HepG2 (cell line): ENCODE data around the gene CIAO3. TPM values are rescaled to one million over a fixed set of nuclear protein-coding genes. Genes with fewer than 3 reads are reported as not detected.
A peak's percentile ranks its signal among the peaks of the same experiment; 100 is the strongest.

Source experiments
- CBX2 ChIP-seq, 2 experiments: fragments of 200-600 bp in 1 of 2; sonication (generic); formaldehyde crosslinking in 1 of 2; IDR thresholded peaks; 2 replicates each; pipeline versions ENCODE4 v1.7.0 to v1.8.1; 2018 to 2022; ENCODE audit warnings: low read depth in 2 of 2, low read length in 1 of 2, mild to moderate bottlenecking in 1 of 2, missing genetic modification reagents in 1 of 2
- GLMP ChIP-seq: sonication (generic); formaldehyde crosslinking; IDR thresholded peaks from 2 replicates; pipeline ENCODE4 v1.9.0; 2021; ENCODE audit warnings: missing genetic modification reagents, mild to moderate bottlenecking, borderline replicate concordance
- HDAC6 ChIP-seq: fragments of 200-600 bp; sonication (generic); IDR thresholded peaks from 2 replicates; pipeline ENCODE4 v1.7.0; 2017; ENCODE audit warnings: mild to moderate bottlenecking, antibody characterized with exemption, low read length, low read depth
- HOMEZ ChIP-seq: IDR thresholded peaks from 2 replicates; pipeline ENCODE4 v1.6.1; 2016; ENCODE audit warnings: low read depth
- MIER3 ChIP-seq: IDR thresholded peaks from 2 replicates; pipeline ENCODE4 v1.6.1; 2016; ENCODE audit warnings: missing compliant biosample characterization, borderline replicate concordance
- MXD1 ChIP-seq: sonication (generic); formaldehyde crosslinking; IDR thresholded peaks from 2 replicates; pipeline ENCODE4 v1.4.0; 2020; ENCODE audit warnings: mild to moderate bottlenecking, missing genetic modification reagents
- MYC ChIP-seq: sonication (generic); formaldehyde crosslinking; IDR thresholded peaks from 2 replicates; pipeline ENCODE4 v1.9.0; 2021; ENCODE audit warnings: missing genetic modification reagents, borderline replicate concordance
- NR1H2 ChIP-seq: sonication (generic); formaldehyde crosslinking; IDR thresholded peaks from 2 replicates; pipeline ENCODE4 v1.8.1; 2022; ENCODE audit warnings: low read depth, missing genetic modification reagents, borderline replicate concordance
- NR2F2 ChIP-seq: IDR thresholded peaks from 2 replicates; pipeline ENCODE4 v1.6.1; 2012; ENCODE audit warnings: low read depth, inconsistent platforms, borderline replicate concordance
- NR2F6 ChIP-seq, 2 experiments: IDR thresholded peaks; 2 replicates each; pipeline ENCODE4 v1.6.1; 2016; ENCODE audit warnings: antibody characterized with exemption in 1 of 2, mild to moderate bottlenecking in 1 of 2
- POLR2AphosphoS5 ChIP-seq: IDR thresholded peaks from 2 replicates; pipeline ENCODE4 v1.6.1; 2012; ENCODE audit warnings: low read depth, low read length
- SOX5 ChIP-seq: IDR thresholded peaks from 2 replicates; pipeline ENCODE4 v1.6.1; 2016; ENCODE audit warnings: borderline replicate concordance
- TGIF2 ChIP-seq: IDR thresholded peaks from 2 replicates; pipeline ENCODE4 v1.6.1; 2016; ENCODE audit warnings: control low read depth, missing compliant biosample characterization
- ZBTB33 ChIP-seq: sonication (generic); formaldehyde crosslinking; IDR thresholded peaks from 2 replicates; pipeline ENCODE4 v1.4.0; 2020; ENCODE audit warnings: missing genetic modification reagents
- ZNF20 ChIP-seq: sonication (generic); formaldehyde crosslinking; IDR thresholded peaks from 2 replicates; pipeline ENCODE4 v1.4.0; 2020; ENCODE audit warnings: mild to moderate bottlenecking, moderate library complexity, missing genetic modification reagents
- ZNF292 ChIP-seq: sonication (generic); formaldehyde crosslinking; IDR thresholded peaks from 2 replicates; pipeline ENCODE4 v1.8.1; 2022; ENCODE audit warnings: mild to moderate bottlenecking, low read depth, missing genetic modification reagents, borderline replicate concordance
- ZNF354B ChIP-seq: sonication (generic); formaldehyde crosslinking; IDR thresholded peaks from 2 replicates; pipeline ENCODE4 v1.8.0; 2022; ENCODE audit warnings: mild to moderate bottlenecking, missing genetic modification reagents
- ZNF564 ChIP-seq: sonication (generic); formaldehyde crosslinking; IDR thresholded peaks from 2 replicates; pipeline ENCODE4 v1.8.1; 2023; ENCODE audit warnings: mild to moderate bottlenecking, missing genetic modification reagents
- polyA plus RNA-seq, 8 experiments: library from polyadenylated mRNA; depleted of rRNA in 3 of 8; stranded (reverse) in 7 of 8; unstranded in 1 of 8; fragments of >200 nt; fragmentation: Illumina TruSeq in 4 of 8; extraction: Trizol in 4 of 8; gene quantifications; 2 replicates each; pipeline versions ENCODE4 v1.2.1 to v1.2.3, GENCODE V29; 2011 to 2016; ENCODE audit warnings: low read depth in 4 of 8, missing spikeins in 1 of 8, mixed read lengths in 1 of 8; ENCODE audit not compliant: insufficient read depth in 1 of 8
- total RNA-seq, 5 experiments: library from RNA; depleted of rRNA; stranded (reverse); fragments of >200 nt; fragmentation: Illumina TruSeq; extraction: Trizol; gene quantifications; 2 replicates each; pipeline ENCODE4 v1.2.3, GENCODE V29; 2016; ENCODE audit warnings: low read depth in 1 of 5
- TF ChIP-seq, protein P1 (sequence below): sonication (generic); formaldehyde crosslinking; IDR thresholded peaks from 2 replicates; pipeline ENCODE4 v1.5.0; 2020; ENCODE audit warnings: mild to moderate bottlenecking, missing genetic modification reagents

Gene CIAO3
- total and polyA plus RNA-seq, 2 of the 13 experiments (the other 11 are each of a cell fraction or from before 2014, with no cell fraction given): 21.7 to 25.0 TPM

GRCh38 chr16:689175-689897 is 51.5 kb downstream of the CIAO3 start (continued):
- TF ChIP-seq MXD1 (CRISPR knock-in tag) (0 out of 2 replicates have a peak, but pooled peaks have one; percentile 10), ZNF20 (no peak), POLR2AphosphoS5 (0 out of 2 replicates have a peak, but pooled peaks have one; percentile 31), ZBTB33 (CRISPR knock-in tag) (peak; percentile 51; the same call in 1 of the 2 replicates), ZNF292 (CRISPR knock-in tag) (no peak), NR1H2 (CRISPR knock-in tag) (no peak), MIER3 (CRISPR knock-in tag) (no peak), ZNF564 (CRISPR knock-in tag) (no peak), SOX5 (no peak), GLMP (no peak), HDAC6 (no peak), CBX2 (IDR thresholded peaks at IDR 0.05; ENCODE audit: low read depth, low read length) (no peak), CBX2 (CRISPR knock-in tag; IDR thresholded peaks at IDR 0.05; ENCODE audit: low read depth) (no peak), NR2F2 (0 out of 2 replicates have a peak, but pooled peaks have one; percentile 6), TGIF2 (CRISPR knock-in tag) (no peak), MYC (CRISPR knock-in tag) (no peak), NR2F6 (IDR thresholded peaks at IDR 0.05) (peak; percentile 50; the same call in 1 of the 2 replicates), NR2F6 (CRISPR knock-in tag; IDR thresholded peaks at IDR 0.05) (peak; percentile 29; the same call in 1 of the 2 replicates), ZNF354B (no peak), HOMEZ (CRISPR knock-in tag) (no peak)
- TF ChIP-seq, protein P1, sequence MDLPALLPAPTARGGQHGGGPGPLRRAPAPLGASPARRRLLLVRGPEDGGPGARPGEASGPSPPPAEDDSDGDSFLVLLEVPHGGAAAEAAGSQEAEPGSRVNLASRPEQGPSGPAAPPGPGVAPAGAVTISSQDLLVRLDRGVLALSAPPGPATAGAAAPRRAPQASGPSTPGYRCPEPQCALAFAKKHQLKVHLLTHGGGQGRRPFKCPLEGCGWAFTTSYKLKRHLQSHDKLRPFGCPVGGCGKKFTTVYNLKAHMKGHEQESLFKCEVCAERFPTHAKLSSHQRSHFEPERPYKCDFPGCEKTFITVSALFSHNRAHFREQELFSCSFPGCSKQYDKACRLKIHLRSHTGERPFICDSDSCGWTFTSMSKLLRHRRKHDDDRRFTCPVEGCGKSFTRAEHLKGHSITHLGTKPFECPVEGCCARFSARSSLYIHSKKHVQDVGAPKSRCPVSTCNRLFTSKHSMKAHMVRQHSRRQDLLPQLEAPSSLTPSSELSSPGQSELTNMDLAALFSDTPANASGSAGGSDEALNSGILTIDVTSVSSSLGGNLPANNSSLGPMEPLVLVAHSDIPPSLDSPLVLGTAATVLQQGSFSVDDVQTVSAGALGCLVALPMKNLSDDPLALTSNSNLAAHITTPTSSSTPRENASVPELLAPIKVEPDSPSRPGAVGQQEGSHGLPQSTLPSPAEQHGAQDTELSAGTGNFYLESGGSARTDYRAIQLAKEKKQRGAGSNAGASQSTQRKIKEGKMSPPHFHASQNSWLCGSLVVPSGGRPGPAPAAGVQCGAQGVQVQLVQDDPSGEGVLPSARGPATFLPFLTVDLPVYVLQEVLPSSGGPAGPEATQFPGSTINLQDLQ (CRISPR knock-in tag): no peak
